GM21390 (cell line): ENCODE results near the gene MORC3.
"Not testable (repeated sequence)": the region's sequence is repeated elsewhere in the genome, so short reads cannot be mapped to it uniquely, and the experiment has no call there.

ENCODE experiments used
- ATAC-seq: cut with Tn5 transposase; IDR thresholded peaks from one replicate; pipeline ENCODE4 v1.9.1; 2021; ENCODE audit not compliant: unreplicated experiment

MORC3 gene

GRCh38 chr21:36319767-36320420 lies at the start of gene MORC3:
Gene MORC3, plus strand, starts transcription at chr21:36320197. Its CDS starts 68 bp downstream, at chr21:36320265.
- peak; percentile 87 for ATAC-seq

GRCh38 chr21:36270786-36271695 lies 49.0 kb upstream of the MORC3 start:
- ATAC-seq = not testable (repeated sequence)

GRCh38 chr21:36274128-36274527 lies 45.9 kb upstream of the MORC3 start:
- ATAC-seq = no peak

GRCh38 chr21:36282568-36283230 lies 37.3 kb upstream of the MORC3 start:
- ATAC-seq = no peak

GRCh38 chr21:36283231-36283622 lies 36.8 kb upstream of the MORC3 start:
- not testable (repeated sequence) for ATAC-seq

- no peak for ATAC-seq
Measured at GRCh38 chr21:36288651-36289243, 31.2 kb upstream of the MORC3 start.

- ATAC-seq = no peak
Measured at GRCh38 chr21:36291509-36291908, 28.5 kb upstream of the MORC3 start.

GRCh38 chr21:36297406-36297937 lies 22.5 kb upstream of the MORC3 start:
- ATAC-seq = no peak

GRCh38 chr21:36297938-36298572 lies 21.9 kb upstream of the MORC3 start:
- ATAC-seq = peak; percentile 95

- ATAC-seq = no peak
Measured at GRCh38 chr21:36306872-36307534, 13.0 kb upstream of the MORC3 start.

- ATAC-seq = no peak
Measured at GRCh38 chr21:36310016-36310415, 10.0 kb upstream of the MORC3 start.

GRCh38 chr21:36313446-36313845 lies 6.6 kb upstream of the MORC3 start:
- ATAC-seq = not testable (repeated sequence)

GRCh38 chr21:36316045-36316444 lies 4.0 kb upstream of the MORC3 start:
- ATAC-seq = not testable (repeated sequence)

- no peak for ATAC-seq
Measured at GRCh38 chr21:36316872-36317484, 3.0 kb upstream of the MORC3 start.

GRCh38 chr21:36319406-36319766 lies 611 bp upstream of the MORC3 start:
- not testable (repeated sequence) for ATAC-seq

- ATAC-seq = peak; percentile 30
Measured at GRCh38 chr21:36320421-36321324, 676 bp downstream of the MORC3 start.

GRCh38 chr21:36321325-36322082 lies 1.5 kb downstream of the MORC3 start:
- no peak for ATAC-seq

- ATAC-seq = no peak
Measured at GRCh38 chr21:36322083-36322424, 2.1 kb downstream of the MORC3 start.
